NK-92 treated with Interleukin-12 subunit alpha and Interleukin-12 subunit beta, amount 100 ng/mL, for 24 hours (cell line): Measurements from ENCODE around the gene UBR3.
"Not testable (repeated sequence)": the region's sequence is repeated elsewhere in the genome, so short reads cannot be mapped to it uniquely, and the experiment has no call there.

ENCODE experiments used
- DNase-seq: peaks from one replicate; lab custom pipeline; 2025; lab: John Stamatoyannopoulos, UW

UBR3 gene

GRCh38 chr2:169866230-169866629 is 39.0 kb downstream of the UBR3 start:
- not testable (repeated sequence) for DNase-seq

- no peak for DNase-seq
Observed at GRCh38 chr2:169867579-169867978, 40.3 kb downstream of the UBR3 start.

- no peak for DNase-seq
Observed at GRCh38 chr2:169868951-169869350, 41.7 kb downstream of the UBR3 start.

- DNase-seq, result not testable (repeated sequence)
Observed at GRCh38 chr2:169871369-169871768, 44.1 kb downstream of the UBR3 start.

- DNase-seq, result no peak
Observed at GRCh38 chr2:169871994-169872393, 44.7 kb downstream of the UBR3 start.

- DNase-seq, result no peak
Observed at GRCh38 chr2:169877398-169877797, 50.1 kb downstream of the UBR3 start.

GRCh38 chr2:169887120-169887519 is 59.9 kb downstream of the UBR3 start:
- no peak for DNase-seq

GRCh38 chr2:169891593-169892298 is 64.5 kb downstream of the UBR3 start:
- DNase-seq, result no peak

GRCh38 chr2:169892951-169893350 is 65.7 kb downstream of the UBR3 start:
- DNase-seq, result no peak

GRCh38 chr2:169895294-169895985 is 68.2 kb downstream of the UBR3 start:
- no peak for DNase-seq

GRCh38 chr2:169897834-169898233 is 70.6 kb downstream of the UBR3 start:
- no peak for DNase-seq

- not testable (repeated sequence) for DNase-seq
Observed at GRCh38 chr2:169900103-169900502, 72.8 kb downstream of the UBR3 start.

- DNase-seq, result no peak
Observed at GRCh38 chr2:169900686-169901085, 73.4 kb downstream of the UBR3 start.

GRCh38 chr2:169906731-169907130 is 79.5 kb downstream of the UBR3 start:
- DNase-seq, result no peak

GRCh38 chr2:169909376-169909775 is 82.1 kb downstream of the UBR3 start:
- DNase-seq, result no peak

GRCh38 chr2:169910109-169910799 is 83.0 kb downstream of the UBR3 start:
- DNase-seq, result no peak

- no peak for DNase-seq
Observed at GRCh38 chr2:169911119-169911518, 83.9 kb downstream of the UBR3 start.

GRCh38 chr2:169916623-169917022 is 89.4 kb downstream of the UBR3 start:
- DNase-seq, result no peak

- no peak for DNase-seq
Observed at GRCh38 chr2:169923977-169924376, 96.7 kb downstream of the UBR3 start.

- DNase-seq, result no peak
Observed at GRCh38 chr2:169925968-169926367, 98.7 kb downstream of the UBR3 start.

GRCh38 chr2:169928463-169928864 is 101.2 kb downstream of the UBR3 start:
- no peak for DNase-seq

- no peak for DNase-seq
Observed at GRCh38 chr2:169933124-169933711, 106.0 kb downstream of the UBR3 start.

GRCh38 chr2:169936652-169937051 is 109.4 kb downstream of the UBR3 start:
- not testable (repeated sequence) for DNase-seq
